H1 (cell line): ENCODE results near the gene POLR3GL. TPM values are rescaled to one million over a fixed set of nuclear protein-coding genes. Genes with fewer than 3 reads are reported as not detected.
A peak's percentile ranks its signal among the peaks of the same experiment; 100 is the strongest.

Experiments used
- CTCF ChIA-PET: fragments of 300-600 bp; sonication (Branson Sonifier 250); formaldehyde crosslinking; loops from one replicate; lab custom pipeline; 2021; ENCODE audit not compliant: partially characterized antibody; lab: Charles Lee
- POLR2A ChIA-PET: fragments of 300-600 bp; sonication (Branson Sonifier 250); formaldehyde crosslinking; loops from one replicate; lab custom pipeline; 2021; ENCODE audit warnings: inconsistent platforms; ENCODE audit not compliant: partially characterized antibody; lab: Charles Lee
- DNase-seq, 2 experiments: peaks; one replicate each; pipeline versions ENCODE4 v3.0.0 to v3.0.0-alpha.2; 2010 to 2022; ENCODE audit warnings: low spot score in 2 of 2, low read depth in 1 of 2, mixed read lengths in 1 of 2
- FAIRE-seq: peaks from 2 replicates; lab custom pipeline; 2011; peaks lifted over from hg19 to GRCh38; lab: Jason Lieb, UNC
- H2AFZ ChIP-seq: 2 replicates; pipeline ENCODE4 v1.8.1; 2012; ENCODE audit warnings: low read length, inconsistent platforms
- H2AK5ac ChIP-seq: 2 replicates; pipeline ENCODE4 v1.6.1; 2013; ENCODE audit warnings: low read depth, low read length
- H2BK120ac ChIP-seq: replicated peaks from 2 replicates; pipeline ENCODE3; 2013; ENCODE audit warnings: low read depth, low read length, inconsistent platforms
- H2BK12ac ChIP-seq: 2 replicates; pipeline ENCODE4 v1.6.1; 2013; ENCODE audit warnings: low read depth, low read length
- H2BK15ac ChIP-seq: 2 replicates; pipeline ENCODE4 v1.6.1; 2013; ENCODE audit warnings: low read length
- H2BK20ac ChIP-seq: 2 replicates; pipeline ENCODE4 v1.6.1; 2013; ENCODE audit warnings: low read length
- H2BK5ac ChIP-seq: 2 replicates; pipeline ENCODE4 v1.6.1; 2013; ENCODE audit warnings: low read depth, low read length
- H3K14ac ChIP-seq: 2 replicates; pipeline ENCODE4 v1.6.1; 2013; ENCODE audit warnings: inconsistent platforms; ENCODE audit not compliant: insufficient read length
- H3K18ac ChIP-seq: 2 replicates; pipeline ENCODE4 v1.6.1; 2013; ENCODE audit warnings: low read length; ENCODE audit errors: extremely low read depth
- H3K23ac ChIP-seq: 2 replicates; pipeline ENCODE4 v1.6.1; 2013; ENCODE audit warnings: inconsistent platforms; ENCODE audit not compliant: insufficient read length
- H3K23me2 ChIP-seq: 2 replicates; pipeline ENCODE4 v1.6.1; 2013; ENCODE audit warnings: low read depth, low read length
- H3K27ac ChIP-seq: 2 replicates; pipeline ENCODE4 v1.6.1; 2011; ENCODE audit warnings: low read depth, low read length, inconsistent platforms
- H3K27me3 ChIP-seq, 4 experiments: replicated peaks in 1 of 4; 1 replicate in 1 of 4; 2 replicates in 3 of 4; pipeline versions ENCODE4 v1.6.1 to v1.8.1; 2011 to 2013; ENCODE audit warnings: low read length in 3 of 4, mild to moderate bottlenecking in 3 of 4, inconsistent platforms in 2 of 4, mixed read lengths in 2 of 4, moderate library complexity in 1 of 4; ENCODE audit not compliant: control insufficient read depth in 3 of 4, insufficient read depth in 3 of 4; ENCODE audit errors: extremely low read depth in 1 of 4
- H3K36me3 ChIP-seq, 4 experiments: 2 replicates each; pipeline versions ENCODE4 v1.6.1 to v1.8.1; 2011 to 2013; ENCODE audit warnings: mild to moderate bottlenecking in 4 of 4, low read length in 3 of 4, moderate library complexity in 2 of 4, control low read depth in 1 of 4, inconsistent platforms in 1 of 4; ENCODE audit not compliant: insufficient read depth in 4 of 4, control insufficient read depth in 2 of 4
- H3K4ac ChIP-seq: replicated peaks from 2 replicates; pipeline ENCODE3; 2013; ENCODE audit warnings: low read length, low read depth, mixed read lengths, inconsistent platforms; ENCODE audit not compliant: insufficient read length
- H3K4me1 ChIP-seq, 4 experiments: replicated peaks in 1 of 4; 1 replicate in 1 of 4; 2 replicates in 3 of 4; pipeline versions ENCODE4 v1.6.1 to v1.8.1; 2011 to 2013; ENCODE audit warnings: low read length in 3 of 4, inconsistent platforms in 2 of 4, mixed read lengths in 1 of 4; ENCODE audit not compliant: insufficient read depth in 4 of 4, control insufficient read depth in 3 of 4
- H3K4me2 ChIP-seq, 2 experiments: 2 replicates each; pipeline versions ENCODE4 v1.6.1 to v1.8.1; 2011 to 2013; ENCODE audit warnings: low read depth in 2 of 2, low read length in 2 of 2, control low read depth in 1 of 2, inconsistent platforms in 1 of 2, mild to moderate bottlenecking in 1 of 2; ENCODE audit not compliant: insufficient read depth in 1 of 2
- H3K4me3 ChIP-seq, 4 experiments: fragments of 200-600, 300-600 bp in 1 of 4; sonication (generic), shearing (Covaris generic), sonication (Bioruptor Twin) in 1 of 4; 2 replicates each; pipeline versions ENCODE4 v1.5.1 to v1.8.1; 2011 to 2016; ENCODE audit warnings: low read length in 4 of 4, low read depth in 3 of 4, control low read depth in 2 of 4, inconsistent platforms in 2 of 4, mild to moderate bottlenecking in 2 of 4, mixed read lengths in 1 of 4, moderate library complexity in 1 of 4; ENCODE audit not compliant: insufficient read depth in 2 of 4; ENCODE audit errors: extremely low read depth in 1 of 4
- H3K56ac ChIP-seq: replicated peaks from 2 replicates; pipeline ENCODE3; 2013; ENCODE audit warnings: low read depth, mild to moderate bottlenecking, mixed read lengths, low read length, inconsistent platforms; ENCODE audit not compliant: insufficient read length
- H3K79me1 ChIP-seq: 2 replicates; pipeline ENCODE4 v1.6.1; 2013; ENCODE audit warnings: low read depth, low read length, control low read depth
- H3K79me2 ChIP-seq, 2 experiments: 2 replicates each; pipeline versions ENCODE4 v1.6.1 to v1.8.1; 2012 to 2013; ENCODE audit warnings: low read length in 2 of 2, mild to moderate bottlenecking in 2 of 2, inconsistent platforms in 1 of 2; ENCODE audit not compliant: insufficient read depth in 2 of 2, control insufficient read depth in 1 of 2
- H3K9ac ChIP-seq, 4 experiments: replicated peaks in 1 of 4; 1 replicate in 1 of 4; 2 replicates in 3 of 4; pipeline versions ENCODE4 v1.6.1 to v1.8.1; 2011 to 2013; ENCODE audit warnings: low read depth in 3 of 4, low read length in 3 of 4, control low read depth in 2 of 4, mild to moderate bottlenecking in 2 of 4, moderate library complexity in 2 of 4, inconsistent platforms in 1 of 4; ENCODE audit errors: extremely low read depth in 1 of 4
- H3K9me3 ChIP-seq, 2 experiments: 2 replicates each; pipeline versions ENCODE4 v1.6.1 to v1.8.1; 2012 to 2013; ENCODE audit warnings: mild to moderate bottlenecking in 2 of 2, moderate library complexity in 2 of 2, control low read depth in 1 of 2, inconsistent platforms in 1 of 2, low read depth in 1 of 2, low read length in 1 of 2, mixed read lengths in 1 of 2; ENCODE audit not compliant: insufficient read depth in 2 of 2
- H4K20me1 ChIP-seq, 2 experiments: replicated peaks in 1 of 2; 2 replicates each; pipeline versions ENCODE3 to v1.8.1; 2011 to 2013; ENCODE audit warnings: inconsistent platforms in 2 of 2, low read length in 2 of 2, mild to moderate bottlenecking in 1 of 2; ENCODE audit not compliant: insufficient read depth in 2 of 2, control insufficient read depth in 1 of 2
- H4K5ac ChIP-seq: 2 replicates; pipeline ENCODE4 v1.6.1; 2013; ENCODE audit warnings: low read length, low read depth, mixed read lengths, inconsistent platforms; ENCODE audit not compliant: insufficient read length
- H4K8ac ChIP-seq: 2 replicates; pipeline ENCODE4 v1.8.0; 2013; ENCODE audit warnings: mild to moderate bottlenecking, moderate library complexity, low read length, inconsistent platforms; ENCODE audit not compliant: insufficient read depth; ENCODE audit errors: extremely low read depth
- H4K91ac ChIP-seq: replicated peaks from 2 replicates; pipeline ENCODE3; 2013; ENCODE audit warnings: low read length, mixed read lengths, inconsistent platforms; ENCODE audit not compliant: insufficient read length
- POU5F1 ChIP-seq: IDR thresholded peaks from 2 replicates; pipeline ENCODE4 v1.6.1; 2011; ENCODE audit warnings: low read depth, mild to moderate bottlenecking, low read length, moderate library complexity
- RAD21 ChIP-seq, 2 experiments: IDR thresholded peaks in 1 of 2; conservative IDR thresholded peaks in 1 of 2; 2 replicates each; pipeline ENCODE4 v1.6.1; 2011; ENCODE audit warnings: low read depth in 2 of 2, low read length in 2 of 2, improper control_type of control experiment in 1 of 2, inconsistent platforms in 1 of 2, mild to moderate bottlenecking in 1 of 2, moderate library complexity in 1 of 2
- WGBS, 2 experiments: shearing (Covaris generic) in 1 of 2; methylation state at CpG; one replicate each; pipeline versions ENCODE4 v1.1.6 to v1.1.7; 2013 to 2015; ENCODE audit warnings: low lambda C conversion rate in 2 of 2, mixed read lengths in 2 of 2, inconsistent platforms in 1 of 2, low coverage in 1 of 2, missing lambda C conversion rate in 1 of 2; ENCODE audit not compliant: insufficient replicate concordance in 2 of 2, insufficient coverage in 1 of 2, insufficient read length in 1 of 2; ENCODE audit errors: extremely low coverage in 1 of 2, missing lambda C conversion rate in 1 of 2; 5-methylcytosine and 5-hydroxymethylcytosine counted together
- polyA plus RNA-seq, 7 experiments: library from polyadenylated mRNA; depleted of rRNA in 3 of 7; stranded (reverse) in 5 of 7; unstranded in 2 of 7; fragments of >200 nt in 5 of 7; fragments of 200-250 nt in 2 of 7; gene quantifications; 1 replicate in 5 of 7; 2 replicates in 1 of 7; 4 replicates in 1 of 7; pipeline versions ENCODE4 v1.2.1 to v1.2.3, GENCODE V29; 2011 to 2013; ENCODE audit warnings: missing spikeins in 2 of 7, mixed read lengths in 2 of 7
- total RNA-seq: library from RNA; stranded (reverse); fragmentation: NEBNext Ultra II Directional; extraction: Animal tissue kit (Norgen Biotek cat#: 25700); gene quantifications from 2 replicates; pipeline ENCODE4 v1.2.1, GENCODE V29; 2021
- TF ChIP-seq, protein P1 (sequence below): IDR thresholded peaks from 2 replicates; pipeline ENCODE4 v1.6.1; 2012; ENCODE audit warnings: inconsistent platforms
- TF ChIP-seq, protein P2 (sequence below), 3 experiments: IDR thresholded peaks; 1 replicate in 2 of 3; 2 replicates in 1 of 3; pipeline versions ENCODE4 v1.5.1 to v1.6.1; 2011; ENCODE audit warnings: low read length in 3 of 3, mild to moderate bottlenecking in 3 of 3, inconsistent platforms in 2 of 3, low read depth in 1 of 3, moderate library complexity in 1 of 3; ENCODE audit not compliant: insufficient read depth in 1 of 3; ENCODE audit errors: control extremely low read depth in 1 of 3
- TF ChIP-seq, protein P3 (sequence below): IDR thresholded peaks from 2 replicates; pipeline ENCODE4 v1.6.1; 2012; ENCODE audit warnings: inconsistent platforms

Gene POLR3GL
- total and polyA plus RNA-seq, 2 of the 8 experiments (the other 6 are each of a cell fraction or from before 2014, with no cell fraction given): 3.1 to 3.9 TPM

DNA sequence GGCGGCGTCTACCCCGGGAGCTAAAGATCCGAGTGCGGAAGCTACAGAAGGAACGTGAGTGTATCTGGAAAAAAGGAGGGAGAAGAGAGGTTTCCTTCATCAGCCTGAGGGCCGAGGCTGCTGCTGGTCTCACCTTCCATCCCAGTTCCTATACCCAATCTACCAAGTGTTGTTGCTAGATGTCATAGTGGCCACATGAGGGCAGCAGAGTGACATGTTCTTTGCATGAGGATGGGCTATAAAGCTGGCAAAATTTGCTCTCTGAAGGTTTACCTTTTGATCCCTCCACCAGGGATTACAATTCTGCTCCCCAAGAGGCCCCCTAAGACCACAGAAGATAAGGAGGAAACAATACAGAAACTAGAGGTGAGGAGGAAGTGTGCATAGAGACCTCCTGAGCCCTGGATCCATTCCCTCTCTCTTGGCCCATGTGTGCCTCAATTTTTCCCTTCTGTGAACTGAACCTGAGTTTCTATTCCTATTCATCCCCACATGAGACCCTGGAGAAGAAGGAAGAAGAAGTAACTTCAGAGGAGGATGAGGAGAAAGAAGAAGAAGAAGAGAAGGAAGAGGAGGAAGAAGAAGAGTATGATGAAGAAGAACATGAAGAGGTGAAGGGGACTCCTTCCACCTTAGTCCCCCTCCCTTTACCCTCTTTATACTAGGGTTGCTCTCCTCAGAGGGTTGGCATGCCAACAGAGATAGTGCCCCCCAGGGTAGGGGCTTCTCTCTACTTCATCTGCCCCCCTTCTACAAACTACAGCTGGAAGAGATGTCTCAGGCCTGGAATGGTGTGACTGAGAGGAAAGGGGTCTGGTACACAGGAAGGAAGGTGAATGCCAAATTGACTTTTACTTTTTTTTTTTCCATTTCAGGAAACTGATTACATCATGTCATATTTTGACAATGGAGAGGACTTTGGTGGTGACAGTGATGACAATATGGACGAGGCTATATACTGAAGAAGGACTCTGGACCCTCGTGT lies 13.3 kb downstream of the POLR3GL start:
- no peak overlapping the region for H3K23ac ChIP-seq
- no peak overlapping the region for H3K9ac ChIP-seq
- CTCF ChIA-PET: interaction anchor here (0.6 to 8.7 kb wide), 28 partner anchors 9 to 268 kb away, joined by 3 to 152 read pairs (median 6); partner anchors contain the start of genes ANKRD34A, HJV, NUDT17 and PIAS3
- H3K18ac ChIP-seq: peak overlapping the region; percentile 53; the same call in 1 of the 2 replicates
- no peak overlapping the region for H3K56ac ChIP-seq
- no peaks in the 10 kb centered on the region for H4K20me1 ChIP-seq
- H2BK20ac ChIP-seq: peak overlapping the region; percentile 84; the same call in 1 of the 2 replicates
- H3K27ac ChIP-seq: no peak overlapping the region
- peak overlapping the region; percentile 12; the same call in 1 of the 2 replicates for H2BK5ac ChIP-seq
- H3K79me1 ChIP-seq: no peaks in the 10 kb centered on the region
- H2BK120ac ChIP-seq: no peak overlapping the region
- no peak overlapping the region for H4K8ac ChIP-seq
- no peak overlapping the region for H2AK5ac ChIP-seq
- no peak overlapping the region for H3K4ac ChIP-seq
- no peak overlapping the region for H4K5ac ChIP-seq
- H4K91ac ChIP-seq: peak overlapping the region; percentile 26
- H2AFZ ChIP-seq: 0 out of 2 replicates have a peak overlapping the region, but pooled peaks have one; percentile 8
- H2BK15ac ChIP-seq: peak overlapping the region; percentile 47; the same call in 1 of the 2 replicates
- WGBS, 2 experiments: 18% methylated on average over 9 of the region's 9 CpGs; no CpG with 5 or more reads in 1 of the 2 experiments
- peak overlapping the region; percentile 20; the same call in 1 of the 2 replicates for H2BK12ac ChIP-seq
- no peak overlapping the region for H3K14ac ChIP-seq
- H3K27me3 ChIP-seq: no peaks in the 10 kb centered on the region
- H3K9me3 ChIP-seq: no peaks in the 10 kb centered on the region
- no peaks in the 10 kb centered on the region for H3K79me2 ChIP-seq
- DNase-seq (peak in 1 of 2 experiments; percentile 73), FAIRE-seq (peak; percentile 89)
- H3K4me1 ChIP-seq: peaks cover 4 to 18% (median 13%) of the 10 kb centered on the region in 4 experiments; a peak in 5 of 7 replicates
- no peaks in the 10 kb centered on the region for H3K36me3 ChIP-seq
- POLR2A ChIA-PET: interaction anchor here (0.6 to 13.7 kb wide), 18 partner anchors 9 to 74 kb away, joined by 3 to 218 read pairs (median 4); partner anchors contain the start of genes ANKRD34A, POLR3GL, RBM8A and TXNIP
- H3K4me3 ChIP-seq: peak overlapping the region in 1 of 4 experiments; percentile 41; a peak in 1 of 8 replicates
- H3K4me2 ChIP-seq: peak overlapping the region in 1 of 2 experiments; percentile 62
- H3K23me2 ChIP-seq: peaks cover 3% of the 10 kb centered on the region; the same call in 1 of the 2 replicates
- no peak for TF ChIP-seq POU5F1
- TF ChIP-seq, protein P1, sequence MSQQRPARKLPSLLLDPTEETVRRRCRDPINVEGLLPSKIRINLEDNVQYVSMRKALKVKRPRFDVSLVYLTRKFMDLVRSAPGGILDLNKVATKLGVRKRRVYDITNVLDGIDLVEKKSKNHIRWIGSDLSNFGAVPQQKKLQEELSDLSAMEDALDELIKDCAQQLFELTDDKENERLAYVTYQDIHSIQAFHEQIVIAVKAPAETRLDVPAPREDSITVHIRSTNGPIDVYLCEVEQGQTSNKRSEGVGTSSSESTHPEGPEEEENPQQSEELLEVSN: peak; percentile 67
- TF ChIP-seq, protein P2, sequence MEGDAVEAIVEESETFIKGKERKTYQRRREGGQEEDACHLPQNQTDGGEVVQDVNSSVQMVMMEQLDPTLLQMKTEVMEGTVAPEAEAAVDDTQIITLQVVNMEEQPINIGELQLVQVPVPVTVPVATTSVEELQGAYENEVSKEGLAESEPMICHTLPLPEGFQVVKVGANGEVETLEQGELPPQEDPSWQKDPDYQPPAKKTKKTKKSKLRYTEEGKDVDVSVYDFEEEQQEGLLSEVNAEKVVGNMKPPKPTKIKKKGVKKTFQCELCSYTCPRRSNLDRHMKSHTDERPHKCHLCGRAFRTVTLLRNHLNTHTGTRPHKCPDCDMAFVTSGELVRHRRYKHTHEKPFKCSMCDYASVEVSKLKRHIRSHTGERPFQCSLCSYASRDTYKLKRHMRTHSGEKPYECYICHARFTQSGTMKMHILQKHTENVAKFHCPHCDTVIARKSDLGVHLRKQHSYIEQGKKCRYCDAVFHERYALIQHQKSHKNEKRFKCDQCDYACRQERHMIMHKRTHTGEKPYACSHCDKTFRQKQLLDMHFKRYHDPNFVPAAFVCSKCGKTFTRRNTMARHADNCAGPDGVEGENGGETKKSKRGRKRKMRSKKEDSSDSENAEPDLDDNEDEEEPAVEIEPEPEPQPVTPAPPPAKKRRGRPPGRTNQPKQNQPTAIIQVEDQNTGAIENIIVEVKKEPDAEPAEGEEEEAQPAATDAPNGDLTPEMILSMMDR (IDR thresholded peaks at IDR 0.05; ENCODE audit: control extremely low read depth in 1 of 3, insufficient read depth in 1 of 3, low read depth in 1 of 3, low read length in 3 of 3): peak; percentile 44 to 90 (median 89)
- peak; percentile 94 to 98 for TF ChIP-seq RAD21 (IDR thresholded peaks at IDR 0.05 in 1 of 2, conservative IDR thresholded peaks at IDR 0.05 in 1 of 2; ENCODE audit: low read depth in 2 of 2, low read length in 2 of 2)
- TF ChIP-seq, protein P3, sequence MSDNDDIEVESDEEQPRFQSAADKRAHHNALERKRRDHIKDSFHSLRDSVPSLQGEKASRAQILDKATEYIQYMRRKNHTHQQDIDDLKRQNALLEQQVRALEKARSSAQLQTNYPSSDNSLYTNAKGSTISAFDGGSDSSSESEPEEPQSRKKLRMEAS: peak; percentile 31; the same call in 1 of the 2 replicates
